CMK (cell line): ENCODE data around the gene CCR3.

ENCODE experiments used
- DNase-seq: peaks from one replicate; pipeline ENCODE4 v3.0.0-alpha.2; 2010; ENCODE audit warnings: low read depth

Gene CCR3

DNA sequence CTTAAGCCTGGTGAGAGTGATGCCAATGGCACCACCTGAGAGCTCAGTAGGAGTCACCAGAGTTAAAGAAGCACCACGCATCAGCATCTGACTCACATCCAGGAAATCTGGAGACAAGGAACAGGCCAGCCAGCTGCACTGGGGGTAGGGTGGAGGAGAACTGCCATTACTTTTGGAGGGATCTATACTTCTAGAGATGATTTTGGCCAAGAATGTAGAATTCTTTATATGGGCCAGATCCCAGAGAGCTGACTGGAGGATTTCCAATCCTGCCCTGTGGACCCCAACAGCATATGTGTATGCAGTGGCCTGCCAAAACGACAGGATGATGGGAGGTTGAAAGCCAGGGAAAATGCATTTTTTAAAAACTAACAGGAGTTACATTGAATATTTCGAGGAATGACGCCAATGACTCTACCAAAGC, 29.8 kb downstream of the CCR3 start:
- no peak for DNase-seq

DNA sequence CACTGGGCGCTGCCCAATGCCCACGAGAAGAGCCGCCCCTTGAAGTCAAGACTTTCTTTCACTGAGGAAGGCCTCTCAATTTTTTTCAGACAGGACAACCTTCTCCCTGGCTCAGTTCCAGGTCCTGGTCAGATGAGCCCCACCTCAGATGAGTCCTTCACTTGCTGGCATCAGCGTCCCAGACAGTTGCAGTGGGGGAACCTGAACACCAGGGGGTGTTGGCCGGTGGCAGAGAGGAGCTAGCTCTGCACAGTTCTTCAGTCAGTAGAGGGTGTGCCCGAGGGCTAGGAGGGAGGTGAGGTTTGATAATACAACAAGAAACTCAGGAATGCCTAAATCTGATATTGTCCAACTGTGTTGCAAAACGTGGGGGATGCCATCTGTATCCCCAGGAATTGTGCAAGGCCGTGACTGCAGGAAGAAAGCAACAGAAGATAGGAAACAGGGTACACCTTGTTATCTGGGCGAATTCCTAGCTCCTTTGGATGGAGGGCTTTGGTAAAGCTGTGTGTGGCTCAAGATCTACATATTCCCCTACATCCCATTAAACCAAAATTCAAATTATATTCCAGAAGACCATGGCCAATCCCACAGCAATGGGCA, 34.3 kb downstream of the CCR3 start:
- DNase-seq, result peak; percentile 63

DNA sequence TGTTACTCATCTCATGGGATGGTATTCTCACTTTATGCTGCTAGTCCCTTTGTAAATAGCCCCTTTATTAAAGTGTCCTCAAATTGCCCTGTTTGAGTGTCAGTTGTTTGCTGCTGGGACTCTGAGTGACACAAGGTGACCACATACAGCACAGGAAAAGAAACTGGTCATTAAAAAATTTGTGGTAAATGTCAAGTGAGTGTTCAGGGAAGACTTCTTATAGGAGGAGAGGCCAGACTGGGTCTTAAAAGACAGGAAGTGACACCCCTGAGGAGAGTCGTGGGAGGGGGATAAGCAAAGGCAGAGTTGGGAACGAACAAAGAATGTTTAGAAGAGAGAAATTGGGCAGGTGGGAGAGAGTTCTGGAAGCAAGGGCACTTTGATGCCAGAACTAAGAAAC, 35.2 kb downstream of the CCR3 start:
- no peak for DNase-seq

DNA sequence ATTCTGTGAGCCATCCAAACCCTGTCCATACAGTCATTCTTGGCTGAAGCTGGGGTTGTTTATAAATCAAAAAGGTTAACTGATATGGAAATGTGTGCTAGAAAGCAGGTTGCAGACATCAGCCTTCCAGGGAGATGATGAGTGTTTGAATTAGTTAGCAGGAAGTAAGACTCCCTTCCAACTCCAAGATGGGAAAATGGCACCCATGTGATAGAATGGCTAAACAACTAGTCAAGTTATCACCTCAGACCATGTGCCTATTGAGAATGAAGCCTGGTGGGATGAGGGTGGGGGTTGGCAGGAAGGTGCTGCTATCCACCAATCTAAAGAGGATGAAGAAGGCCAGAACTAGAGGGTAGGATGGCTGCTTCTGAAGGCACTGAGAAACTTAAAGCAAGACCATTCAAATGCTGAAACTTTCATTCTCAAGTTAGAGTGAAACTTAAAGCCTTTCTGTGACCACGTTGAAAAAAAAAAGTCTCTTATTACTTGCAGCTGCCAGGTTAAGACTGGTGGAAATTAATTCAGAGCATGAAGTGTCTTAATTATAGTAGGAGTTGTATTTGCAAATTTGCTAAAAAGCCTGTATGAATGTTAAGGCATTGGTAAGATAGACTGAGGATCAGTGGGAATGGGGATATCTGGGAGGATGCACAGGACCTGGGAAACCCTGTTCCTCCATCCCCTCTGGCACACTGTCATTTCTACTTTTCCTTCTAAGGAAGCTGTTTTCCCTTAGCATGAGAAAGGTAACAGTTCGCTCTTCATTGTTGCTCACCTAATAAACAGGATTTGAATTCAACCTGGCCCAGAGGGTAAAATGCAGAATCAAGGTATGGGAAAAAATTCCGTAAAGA, 36.8 kb downstream of the CCR3 start:
- no peak for DNase-seq

DNA sequence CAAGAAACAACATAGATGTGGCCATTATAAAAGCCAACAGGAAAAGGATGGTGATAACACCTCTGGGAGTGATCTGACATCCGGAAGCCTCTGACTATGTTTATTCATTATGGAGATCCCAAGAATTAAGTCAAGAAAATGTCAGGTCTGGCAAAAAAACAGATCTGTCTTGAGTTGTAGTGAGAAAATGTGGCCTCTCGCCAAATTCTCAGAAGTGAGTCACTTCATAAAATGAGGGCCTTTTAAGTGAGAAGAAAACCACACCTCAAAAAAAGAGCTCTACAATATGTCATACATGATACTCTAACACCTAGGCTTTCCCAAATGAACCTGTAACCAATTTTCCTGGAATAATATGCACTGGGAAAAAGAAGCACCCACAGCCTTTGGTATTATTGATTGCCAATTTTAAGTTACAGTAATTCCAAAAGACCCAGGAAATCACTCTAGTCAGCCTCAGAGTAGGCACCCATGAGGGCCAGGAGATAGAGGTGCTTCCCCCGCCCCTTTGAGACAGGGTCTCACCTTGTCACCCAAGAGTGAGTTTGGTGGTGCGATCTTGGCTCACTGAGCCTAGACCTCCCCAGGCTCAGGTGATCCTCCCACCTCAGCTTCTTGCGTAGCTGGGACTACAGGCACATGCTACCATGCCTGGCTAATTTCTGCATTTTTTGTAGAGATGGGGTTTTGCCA, 38.0 kb downstream of the CCR3 start:
- no peak for DNase-seq

DNA sequence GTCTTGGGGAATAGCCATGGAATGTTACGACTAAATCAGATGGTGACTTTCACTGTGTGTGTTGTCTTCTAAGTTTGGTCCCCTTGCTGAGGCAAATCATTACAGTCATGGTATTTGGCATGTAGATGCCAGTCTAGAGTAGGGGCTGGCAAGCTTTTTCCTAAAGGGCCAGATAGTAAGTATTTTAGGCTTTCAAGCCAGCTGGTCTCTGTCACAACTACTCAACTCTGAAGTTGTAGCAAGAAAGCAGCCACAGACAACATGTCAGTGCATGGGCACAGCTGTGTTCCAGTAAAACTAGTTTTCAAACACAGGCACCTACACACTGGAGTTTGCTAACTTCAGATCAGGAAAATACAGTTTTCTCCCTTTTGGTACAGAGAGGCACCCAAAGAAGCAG, 39.3 kb downstream of the CCR3 start:
- no peak for DNase-seq

DNA sequence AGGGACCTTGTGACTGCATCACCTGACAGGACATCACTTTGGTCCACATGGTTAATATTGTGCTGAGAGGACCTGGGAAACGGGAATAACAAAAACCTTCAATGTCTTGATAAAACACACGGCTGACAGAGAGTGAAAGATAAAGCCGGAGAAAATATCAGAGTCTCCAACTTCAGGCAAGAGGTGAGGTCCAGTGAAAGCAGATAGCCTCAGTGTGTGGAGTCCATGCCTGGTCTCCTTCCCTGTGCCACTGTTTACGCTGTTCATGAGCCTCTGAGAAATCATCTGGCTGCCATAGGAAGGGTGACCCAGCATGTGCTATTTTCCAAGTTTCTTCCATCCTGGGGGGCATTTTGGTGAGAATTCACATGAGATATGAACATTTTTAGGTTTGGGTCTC, 39.8 kb downstream of the CCR3 start:
- no peak for DNase-seq

DNA sequence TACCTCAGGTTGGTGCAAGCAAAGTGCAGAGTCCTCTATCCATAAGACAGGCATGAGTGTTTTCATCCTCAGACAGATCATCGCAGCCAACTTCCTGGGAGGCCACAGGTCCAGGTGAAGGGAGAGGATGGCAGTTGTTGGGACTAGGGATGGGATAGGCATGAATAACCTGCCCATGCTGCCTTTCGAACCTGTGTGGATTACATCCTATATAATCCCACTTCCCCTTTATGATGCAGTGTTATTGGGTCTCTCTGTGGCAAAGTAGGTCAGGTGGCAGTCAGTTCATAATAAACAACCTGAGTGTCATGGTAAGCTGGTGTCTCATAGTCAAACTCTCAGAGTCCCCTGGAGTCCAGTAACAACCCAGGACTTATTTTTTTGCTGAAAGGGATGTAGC, 40.4 kb downstream of the CCR3 start:
- no peak for DNase-seq

DNA sequence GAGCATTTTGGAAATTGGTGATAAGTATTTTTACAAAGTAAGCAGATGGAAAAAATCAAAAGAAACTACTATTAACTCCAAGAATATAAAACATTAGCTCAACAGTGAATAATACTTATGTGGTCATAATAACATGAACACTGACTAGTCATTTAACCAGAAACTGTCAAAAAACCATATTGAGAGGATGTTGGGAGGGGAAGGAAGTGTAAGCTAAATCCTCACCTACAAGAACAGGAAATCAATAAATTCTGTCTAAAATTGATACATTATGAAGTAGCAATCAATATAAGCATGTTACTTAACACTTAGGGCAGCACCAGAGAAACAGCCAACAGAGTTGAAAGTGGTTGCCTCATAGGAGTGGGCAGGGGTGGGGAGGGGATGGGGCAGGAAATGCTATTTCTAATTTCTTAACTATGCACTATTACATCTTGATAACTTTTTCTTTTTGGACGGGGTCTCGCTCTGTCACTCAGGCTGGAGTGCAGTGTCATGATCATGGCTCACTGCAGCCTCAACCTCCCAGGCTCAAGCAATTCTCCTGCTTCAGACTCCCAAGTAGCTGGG, 41.7 kb downstream of the CCR3 start:
- DNase-seq, result no peak

DNA sequence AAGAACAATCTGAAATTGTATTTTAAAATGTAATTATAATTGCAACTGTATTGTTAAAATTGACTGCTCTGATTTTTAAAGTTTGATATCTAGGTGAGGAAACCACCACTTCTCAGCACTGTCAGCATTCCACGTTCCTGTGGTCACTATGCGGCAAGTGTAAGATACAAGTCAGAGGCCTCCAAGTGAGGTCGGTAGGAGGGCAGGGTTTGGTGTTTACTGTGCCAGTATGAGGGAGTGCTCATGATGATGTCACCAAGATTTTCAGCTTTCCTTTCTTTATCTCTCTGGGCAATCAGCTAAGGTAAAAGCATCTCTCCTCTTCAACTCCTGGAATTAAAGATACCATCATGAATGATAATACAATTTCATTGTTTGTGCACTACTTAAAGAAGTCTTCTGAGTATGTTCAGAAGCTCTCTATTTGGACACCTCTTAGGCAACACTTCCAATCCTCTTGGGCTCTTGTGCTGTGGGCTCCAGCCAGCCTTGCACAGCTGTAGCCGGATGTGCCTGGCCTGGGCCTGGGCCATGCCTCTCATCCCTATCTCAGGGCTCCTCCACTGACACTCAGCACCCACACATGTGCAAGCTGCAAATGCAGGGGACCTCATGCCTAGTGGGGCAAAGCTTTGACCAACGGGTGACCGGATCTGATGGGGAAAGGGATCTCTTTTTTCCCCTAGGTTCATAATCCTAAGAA, 42.9 kb downstream of the CCR3 start:
- no peak for DNase-seq

DNA sequence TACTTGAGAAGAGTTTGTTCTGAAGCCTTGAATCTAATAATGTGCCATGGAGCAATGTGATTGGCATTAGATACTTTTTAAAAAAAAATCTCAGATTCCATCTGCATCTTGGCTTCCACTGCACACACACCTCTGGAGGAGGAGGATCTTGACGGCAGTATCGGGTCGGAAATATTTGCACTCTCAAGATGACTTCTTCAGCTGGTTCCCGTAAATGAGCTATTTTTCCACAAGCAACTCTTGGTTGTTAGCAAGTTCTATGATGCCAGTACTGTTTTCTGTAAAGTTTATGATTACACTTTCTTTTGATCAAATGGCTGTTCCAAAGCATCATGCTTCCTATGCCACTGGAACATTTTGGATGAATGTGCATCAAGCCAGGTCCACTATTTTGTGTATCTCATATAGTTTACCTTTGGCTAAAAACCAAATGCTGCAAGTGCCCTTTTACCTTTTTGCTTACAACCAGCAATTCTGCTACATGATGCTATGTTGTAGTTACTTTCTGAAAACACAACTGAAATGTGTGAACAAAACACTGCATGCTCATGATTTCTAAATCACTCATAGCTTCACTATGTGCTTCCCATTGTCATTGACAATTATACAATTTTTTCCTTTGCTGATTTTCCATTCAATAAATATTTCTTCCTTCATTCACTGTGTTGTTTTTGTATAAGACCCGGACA, 43.8 kb downstream of the CCR3 start:
- DNase-seq, result no peak

DNA sequence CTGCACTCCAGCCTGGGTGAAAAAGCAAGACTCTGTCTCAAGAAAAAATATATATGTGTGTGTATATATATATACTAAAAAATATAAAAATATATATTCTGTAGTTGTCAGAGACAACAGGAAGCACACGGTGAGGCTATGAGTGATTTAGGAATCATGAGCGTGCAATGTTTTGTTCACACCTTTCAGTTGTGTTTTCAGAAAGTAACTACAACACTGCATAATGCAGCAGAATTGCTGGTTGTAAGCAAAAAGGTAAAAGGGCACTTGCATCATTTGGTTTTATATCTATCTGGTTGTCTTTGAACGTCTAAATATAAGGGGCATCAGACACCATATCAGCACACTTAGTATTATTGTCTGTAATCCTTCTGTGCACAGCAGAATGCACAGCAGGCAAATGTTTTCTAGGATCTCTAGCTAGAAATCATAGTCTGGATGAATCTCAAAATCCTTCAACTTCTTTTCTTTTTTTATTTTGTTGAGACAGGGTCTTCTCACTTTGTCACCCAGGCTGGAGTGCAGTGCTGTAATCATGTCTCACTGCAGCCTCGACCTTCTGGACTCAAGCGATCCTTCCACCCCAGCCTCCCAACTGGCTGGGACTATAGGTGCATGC, 44.8 kb downstream of the CCR3 start:
- DNase-seq, result no peak

DNA sequence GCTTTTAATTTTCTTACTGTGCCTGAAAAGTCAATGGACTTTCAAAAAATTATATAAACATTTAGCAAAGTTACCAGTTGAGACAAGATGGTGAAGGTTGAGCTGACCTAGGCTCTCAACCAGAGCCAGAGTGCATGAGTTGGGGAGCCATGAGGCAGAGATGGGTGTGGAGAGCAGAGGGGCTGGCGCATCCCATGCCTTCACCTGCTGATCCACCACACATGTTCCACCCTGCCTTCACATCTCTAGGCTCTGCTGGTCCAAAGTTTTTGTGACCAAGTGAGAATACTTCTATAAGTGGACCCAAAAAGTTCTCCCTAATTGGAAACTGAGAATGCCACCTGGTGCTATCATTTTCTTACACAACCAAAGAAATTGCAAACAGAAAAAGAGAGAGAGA, 47.3 kb downstream of the CCR3 start:
- no peak for DNase-seq

DNA sequence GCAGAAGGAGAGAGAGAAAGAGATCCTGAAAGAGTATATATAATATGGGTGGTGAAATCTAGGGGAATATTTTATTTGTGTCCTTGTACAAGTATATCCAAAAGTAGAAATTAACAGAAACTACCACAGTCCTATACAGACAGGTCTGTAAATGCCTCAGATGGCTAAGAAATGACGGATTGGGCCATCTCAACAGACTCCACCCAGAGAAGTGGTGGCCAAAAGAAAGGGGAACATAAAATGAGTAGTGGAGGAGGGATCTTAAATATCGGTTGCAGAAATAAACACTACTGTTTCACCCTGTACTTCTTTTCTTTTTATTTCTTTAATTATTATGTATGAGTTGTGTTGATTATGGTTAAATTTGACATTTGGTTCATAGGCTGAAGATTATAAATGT, 47.7 kb downstream of the CCR3 start:
- DNase-seq, result no peak

DNA sequence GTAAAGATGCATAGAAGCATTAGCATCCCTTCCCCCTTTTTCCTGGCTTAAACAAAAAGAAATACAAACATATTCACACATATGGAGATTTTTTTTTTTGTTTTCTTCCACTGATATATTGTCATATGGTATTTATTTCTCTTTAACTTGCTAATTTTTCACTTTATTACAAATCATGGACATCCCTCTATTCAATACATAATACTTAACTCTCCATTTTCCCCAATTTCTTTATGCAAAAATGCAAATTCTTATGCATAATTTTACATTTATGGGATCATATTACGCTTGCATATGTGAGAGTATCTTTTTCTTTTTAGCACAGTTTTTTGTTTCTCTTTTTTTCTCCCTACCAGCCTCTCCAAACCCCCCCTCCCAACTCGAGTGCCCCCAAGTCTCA, 48.8 kb downstream of the CCR3 start:
- DNase-seq, result no peak

DNA sequence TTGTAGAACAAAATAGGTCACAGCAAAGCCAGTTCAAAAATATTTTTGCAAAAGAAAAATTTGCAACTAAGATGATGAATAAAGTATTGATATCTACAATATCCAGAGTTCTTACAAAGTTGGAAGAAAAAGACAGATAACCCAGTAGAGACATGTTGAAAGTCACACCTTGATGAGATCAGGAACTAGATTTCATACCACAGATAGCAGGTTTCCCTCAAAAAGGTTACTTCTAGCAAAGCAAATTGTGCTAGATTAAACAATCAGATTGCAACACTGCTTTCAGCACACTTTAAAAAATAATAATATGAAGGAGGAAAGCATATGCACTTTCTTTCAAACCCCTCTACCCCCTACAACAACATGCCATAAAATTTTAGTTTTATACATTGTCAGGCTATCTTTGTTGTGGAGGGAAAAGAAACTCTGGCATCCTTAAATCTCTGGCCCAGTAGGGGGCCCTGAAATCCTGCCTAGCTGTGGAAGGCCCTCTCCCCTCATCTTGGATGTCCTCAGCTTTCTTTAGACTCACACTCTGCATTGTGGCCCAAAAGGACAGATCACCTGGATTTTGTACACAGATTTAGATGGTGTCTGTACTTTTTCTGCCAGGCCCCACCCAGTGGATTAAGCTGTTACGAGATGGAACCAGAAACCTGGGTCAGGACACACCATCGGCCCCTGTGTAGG, 50.9 kb downstream of the CCR3 start:
- DNase-seq, result no peak

DNA sequence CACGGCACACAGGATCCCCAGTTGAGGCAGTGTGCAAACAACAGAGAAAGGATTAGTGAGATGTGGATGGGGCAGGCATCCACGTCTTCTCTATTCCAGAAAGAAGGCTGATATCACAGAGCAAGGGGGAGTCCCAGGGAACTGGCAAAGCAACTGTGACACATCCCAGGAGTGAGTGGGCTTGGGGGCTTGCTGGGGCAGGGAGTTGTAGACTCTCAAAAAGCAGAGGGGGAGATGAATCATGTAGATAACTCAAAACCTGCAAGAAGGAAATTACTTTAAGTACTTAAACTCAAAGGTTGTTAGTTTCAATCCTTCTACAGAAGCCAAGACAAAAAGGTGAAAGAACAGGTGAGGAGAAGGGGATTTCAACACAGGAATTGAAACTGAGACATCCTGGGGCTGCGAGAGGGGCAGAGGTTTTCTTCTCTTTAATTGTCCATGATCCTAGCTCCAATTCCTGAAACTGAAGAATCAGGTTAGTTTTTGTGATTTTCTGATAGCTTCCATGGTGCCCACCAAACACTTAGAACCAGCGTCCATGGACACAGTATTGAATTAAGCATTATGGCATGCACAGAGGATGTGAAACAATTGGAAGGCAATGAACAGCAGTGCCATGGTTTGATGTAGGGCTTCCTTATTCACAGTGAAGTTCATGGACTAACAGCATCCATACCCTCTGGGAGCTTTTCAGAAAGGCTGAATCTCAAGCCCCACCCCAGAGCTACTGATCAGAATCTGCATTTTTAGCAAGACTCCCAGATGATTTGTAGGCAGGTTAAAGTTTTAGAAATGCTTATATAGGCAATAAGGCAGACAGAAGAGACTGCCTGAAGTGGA, 52.0 kb downstream of the CCR3 start:
- DNase-seq, result no peak

DNA sequence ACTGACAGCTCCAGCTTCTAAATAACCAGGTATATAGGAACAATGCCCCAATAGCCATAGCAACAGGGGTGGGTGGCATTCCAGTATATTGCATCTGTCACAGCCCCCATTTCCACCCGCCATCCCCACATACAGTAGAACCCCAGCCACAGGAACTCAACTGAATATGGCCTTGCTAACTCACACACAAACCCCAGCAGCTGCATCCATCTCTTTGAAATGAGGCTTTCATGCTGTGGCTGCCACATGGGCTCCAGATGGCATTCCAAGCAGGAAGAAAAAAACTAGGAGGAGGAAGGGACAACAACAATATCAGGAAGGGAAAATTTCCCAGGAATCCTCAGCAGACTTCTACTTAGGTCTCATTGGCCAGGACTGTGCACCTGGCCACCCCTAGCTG, 54.6 kb downstream of the CCR3 start:
- DNase-seq, result no peak

DNA sequence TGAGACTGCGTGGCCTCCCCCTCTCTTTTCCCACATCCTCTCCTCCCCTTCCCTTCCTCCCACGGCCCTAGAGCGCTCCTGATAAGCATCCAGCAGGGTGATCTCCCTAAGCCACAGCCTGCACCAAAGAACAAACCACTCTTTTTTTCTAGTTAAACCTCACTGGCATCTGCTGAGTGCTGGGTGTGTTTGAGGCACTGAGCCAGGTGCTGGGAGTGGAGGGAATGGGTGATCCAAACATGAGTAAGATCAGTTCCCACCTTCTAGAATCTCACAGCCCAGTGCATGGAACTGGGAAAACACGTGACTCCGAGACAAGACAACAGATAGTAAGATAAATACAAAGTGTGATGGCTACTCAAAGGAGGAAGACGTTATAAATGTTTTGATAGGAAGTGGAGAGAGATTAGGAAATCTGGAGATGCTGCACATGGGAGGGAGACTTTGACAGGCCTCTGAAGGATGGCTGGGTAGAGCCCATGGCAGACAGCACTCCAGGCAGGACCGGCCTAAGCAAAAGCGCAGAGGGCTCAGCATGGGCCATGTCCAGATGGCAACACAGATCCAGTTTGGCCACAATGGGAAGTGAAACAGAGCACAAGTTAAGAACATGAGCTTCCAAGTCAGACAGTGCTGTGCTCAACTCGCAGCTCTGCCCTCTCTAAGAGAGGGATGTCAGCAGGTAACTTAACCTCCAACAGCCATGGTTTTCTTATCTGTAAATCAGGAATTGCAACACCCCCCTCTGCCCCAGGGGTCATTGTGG, 55.6 kb downstream of the CCR3 start:
- no peak for DNase-seq
